GM19372 (cell line): Measurements from ENCODE around the gene TXNDC12.

ENCODE experiments used
- ATAC-seq: cut with Tn5 transposase; IDR thresholded peaks from one replicate; pipeline ENCODE4 v1.9.1; 2021; ENCODE audit warnings: mild to moderate bottlenecking, low read depth, moderate library complexity; ENCODE audit not compliant: unreplicated experiment

The TXNDC12 gene

DNA sequence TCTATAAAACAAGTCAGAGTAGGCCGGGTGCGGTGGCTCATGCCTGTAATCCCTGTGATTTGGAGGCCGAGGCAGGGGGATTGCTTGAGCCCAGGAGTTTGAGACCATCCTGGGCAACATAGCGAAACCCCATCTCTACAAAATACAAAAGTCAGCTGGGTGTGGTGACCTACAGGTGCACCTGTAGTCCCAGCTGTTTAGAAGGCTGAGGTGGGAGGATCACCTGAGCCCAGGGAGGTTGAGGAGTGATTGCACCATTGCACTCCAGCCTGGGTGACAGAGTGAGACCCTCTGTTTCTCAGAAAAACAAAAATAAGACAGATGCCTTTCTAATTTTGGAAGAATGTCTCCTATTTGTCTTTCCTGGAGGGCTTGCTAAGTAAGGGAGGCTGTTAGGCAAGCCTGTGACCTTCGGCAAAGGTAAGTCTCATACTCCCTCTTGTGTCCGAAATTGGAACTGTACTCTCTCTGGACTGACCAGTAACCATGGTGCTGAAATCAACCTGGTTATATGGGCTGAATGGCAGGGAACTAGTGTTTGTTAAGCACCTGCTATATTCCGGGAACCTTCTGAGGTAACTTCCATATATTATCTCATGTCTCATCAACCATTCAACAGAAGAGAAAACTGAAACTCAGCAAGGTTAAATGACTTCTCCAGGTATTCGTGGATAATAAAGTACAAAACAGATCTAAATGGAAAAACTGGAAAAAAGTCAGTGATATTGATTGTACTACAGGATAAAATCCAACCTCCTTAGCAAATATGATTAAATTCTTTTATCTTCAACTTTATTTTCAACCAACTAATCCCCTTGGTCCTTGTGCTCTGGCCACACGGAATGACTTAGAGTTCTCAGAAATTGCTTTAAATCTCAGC is 52.7 kb downstream of the TXNDC12 start:
- peak; percentile 51 for ATAC-seq

DNA sequence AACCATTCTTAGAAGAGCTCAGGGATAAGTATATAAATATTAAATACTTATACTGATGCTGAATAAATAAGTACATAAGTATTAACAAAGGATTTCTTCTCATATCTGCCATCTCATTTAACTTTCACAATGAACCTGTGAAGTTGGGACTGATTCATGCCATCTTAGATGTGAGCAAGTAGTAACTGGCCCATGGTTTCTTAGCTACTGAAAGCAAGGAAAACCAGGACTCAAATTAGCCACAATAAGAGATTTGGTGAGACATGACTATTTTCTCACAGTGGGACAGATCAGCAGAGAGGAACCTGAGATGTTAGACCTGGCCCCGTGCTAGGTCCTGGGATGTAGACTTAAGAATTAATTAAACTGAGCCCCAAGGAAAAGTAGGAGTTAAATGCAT is 56.3 kb downstream of the TXNDC12 start:
- ATAC-seq: no peak

DNA sequence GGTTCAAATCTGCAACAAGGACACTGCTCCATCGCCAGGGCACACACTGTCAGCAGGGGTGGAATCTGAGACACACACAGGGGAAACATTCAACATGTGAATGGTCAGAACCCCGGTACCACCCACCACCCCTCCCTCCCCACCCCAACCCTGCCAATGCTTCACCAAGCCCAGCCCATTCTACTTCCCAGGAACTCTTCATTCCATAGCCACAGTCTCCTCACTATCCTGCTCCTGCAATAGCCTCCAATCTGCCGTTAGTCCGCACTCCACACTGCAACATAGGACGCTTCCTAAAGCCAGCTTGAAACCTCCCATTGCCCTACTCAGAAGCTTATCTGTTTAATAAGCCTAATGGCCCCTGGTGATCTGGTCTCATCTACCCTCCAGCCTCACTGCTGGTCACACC is 57.0 kb downstream of the TXNDC12 start:
- ATAC-seq: no peak

DNA sequence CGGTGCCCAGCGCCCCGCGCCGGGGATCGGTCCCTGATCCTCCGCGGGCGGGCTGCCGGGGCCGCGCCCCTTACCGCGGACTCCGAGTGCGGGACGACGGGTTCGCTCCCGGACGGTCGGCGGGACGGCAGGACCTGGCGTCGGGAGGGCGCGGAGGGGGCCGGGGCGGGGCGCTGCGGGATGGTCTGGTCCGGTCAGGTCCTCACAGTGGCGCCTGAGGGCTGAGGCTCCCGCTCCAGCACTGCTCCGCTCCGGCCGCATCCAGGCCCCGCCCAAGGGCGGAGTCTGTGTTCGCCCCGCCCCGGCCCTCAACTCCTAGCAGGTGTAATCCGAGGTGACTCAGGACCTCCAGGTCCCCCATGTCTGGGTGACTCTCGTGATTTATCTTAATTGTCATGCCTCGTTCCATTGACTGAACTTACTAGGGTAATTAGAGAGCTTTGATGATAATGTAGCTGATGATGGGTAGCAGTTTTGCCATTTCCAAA is 64.5 kb downstream of the TXNDC12 start, which contains the start of gene RAB3B:
Gene RAB3B (minus strand): TSS at position 223 of the 488 bp plus-strand sequence. CDS start 13,583 bp downstream, outside the sequence.
- ATAC-seq: peak; percentile 77

DNA sequence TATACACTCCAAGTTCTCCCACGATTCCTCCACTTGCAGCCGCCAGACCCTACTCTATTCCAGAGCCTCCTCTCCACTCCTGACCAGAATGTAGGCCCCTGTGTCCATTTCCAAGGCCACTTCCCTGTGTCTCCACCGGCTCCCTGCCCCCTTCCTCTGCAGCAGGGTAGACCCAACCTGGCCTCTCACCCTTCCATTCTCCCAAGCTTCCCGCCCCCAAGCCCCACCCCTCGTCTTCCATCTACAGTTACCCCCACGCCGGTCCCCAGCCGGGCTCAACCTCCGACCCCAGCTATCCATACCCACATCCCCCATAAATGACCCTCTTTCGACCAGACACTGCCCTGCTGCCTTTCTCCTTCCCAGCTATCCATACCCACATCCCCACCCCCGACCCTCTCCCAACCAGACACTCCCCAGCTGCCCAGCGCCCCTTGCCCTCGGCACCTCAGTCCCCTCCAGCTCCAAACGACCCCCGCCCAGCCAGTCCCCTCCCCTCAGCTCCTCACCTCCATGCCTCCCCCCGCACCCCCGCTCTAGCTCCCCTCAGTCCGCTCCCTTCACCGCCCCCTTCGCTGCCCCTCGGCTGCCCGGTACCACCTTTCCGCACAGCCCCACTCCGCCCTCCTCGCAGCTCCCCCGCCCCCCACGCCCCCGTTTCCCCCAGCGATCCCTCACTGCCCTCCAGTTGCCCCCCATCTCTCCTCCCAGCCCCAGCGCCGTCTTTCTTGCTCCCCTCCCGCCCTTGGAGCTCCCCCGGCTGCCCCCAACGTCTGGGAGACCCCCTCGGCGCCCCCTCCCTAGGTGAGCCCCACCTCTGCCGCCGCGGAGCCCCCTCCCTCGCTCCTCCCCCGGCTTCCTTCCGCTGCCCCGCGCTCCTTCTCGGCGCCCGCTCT is 65.2 kb downstream of the TXNDC12 start:
- ATAC-seq: no peak

DNA sequence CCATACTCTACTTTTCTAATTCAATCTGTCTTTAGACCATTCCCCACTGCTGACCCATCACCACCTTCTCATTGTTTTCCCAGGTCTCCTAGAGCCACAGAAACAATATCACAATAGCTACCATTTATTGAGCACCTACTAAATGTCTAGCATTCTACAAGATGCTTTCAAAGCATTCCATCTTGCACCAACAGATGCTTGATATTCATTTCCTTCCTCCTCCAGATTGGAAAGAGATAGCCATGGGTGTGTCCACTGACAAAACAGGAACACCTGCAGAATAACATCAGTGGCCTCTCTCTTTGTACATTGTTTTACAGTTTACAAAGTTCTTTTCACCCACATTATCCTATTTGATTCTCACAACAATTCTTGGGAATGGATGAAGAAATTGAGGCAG is 66.7 kb downstream of the TXNDC12 start:
- ATAC-seq: no peak

DNA sequence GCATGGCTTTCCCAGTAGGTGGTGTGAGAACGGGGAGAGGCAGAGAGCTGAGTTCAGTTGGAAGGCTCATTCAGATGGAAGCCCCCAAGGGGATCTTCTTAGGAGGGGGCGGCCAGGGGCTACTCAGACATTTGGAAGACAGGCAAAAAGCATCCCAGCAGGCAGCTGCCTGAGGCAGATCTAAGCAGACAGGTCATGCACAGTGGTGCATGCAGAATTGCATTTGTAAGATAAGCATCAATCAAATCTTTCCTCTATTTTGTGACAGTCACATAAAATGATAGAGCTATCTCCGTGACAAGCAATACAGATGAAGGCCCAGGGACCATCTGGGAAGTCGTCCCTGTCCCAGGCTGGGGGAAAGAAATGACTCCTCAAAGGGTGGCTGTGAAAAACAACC is 68.3 kb downstream of the TXNDC12 start:
- ATAC-seq: no peak

DNA sequence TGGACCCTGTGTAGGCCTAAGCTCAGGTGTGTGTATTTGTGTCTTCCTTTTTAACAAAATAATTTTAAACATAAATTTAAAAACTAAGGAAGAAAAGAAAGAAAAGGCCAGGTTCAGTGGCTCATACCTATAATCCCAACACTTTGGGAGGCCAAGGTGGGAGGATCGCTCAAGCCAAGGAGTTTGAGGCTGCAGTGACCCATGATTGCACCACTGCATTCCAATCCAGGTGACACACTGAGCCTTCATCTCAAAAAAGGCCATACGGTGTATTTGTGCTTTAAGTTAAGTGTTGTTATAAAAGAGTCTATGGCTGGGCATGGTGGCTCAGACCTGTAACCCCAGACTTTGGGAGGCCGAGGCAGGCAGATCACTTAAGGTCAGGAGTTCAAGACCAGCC is 72.8 kb downstream of the TXNDC12 start:
- no peak for ATAC-seq

DNA sequence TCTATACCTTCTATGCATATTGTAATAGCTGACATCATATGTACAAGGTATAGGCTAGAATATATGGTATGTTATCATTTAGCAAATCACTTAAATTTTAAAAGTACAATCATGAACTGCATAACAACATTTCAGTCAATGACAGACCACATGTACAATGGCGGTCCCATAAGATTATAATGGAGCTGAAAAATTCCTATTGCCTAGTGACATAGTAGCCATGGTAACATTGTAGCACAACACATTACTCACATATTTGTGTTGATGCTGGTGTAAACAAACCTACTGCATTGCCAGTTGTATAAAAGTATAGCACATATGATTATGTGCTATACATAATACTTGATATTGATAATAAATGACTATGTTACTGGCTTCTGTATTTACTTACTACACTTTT is 73.4 kb downstream of the TXNDC12 start:
- no peak for ATAC-seq

DNA sequence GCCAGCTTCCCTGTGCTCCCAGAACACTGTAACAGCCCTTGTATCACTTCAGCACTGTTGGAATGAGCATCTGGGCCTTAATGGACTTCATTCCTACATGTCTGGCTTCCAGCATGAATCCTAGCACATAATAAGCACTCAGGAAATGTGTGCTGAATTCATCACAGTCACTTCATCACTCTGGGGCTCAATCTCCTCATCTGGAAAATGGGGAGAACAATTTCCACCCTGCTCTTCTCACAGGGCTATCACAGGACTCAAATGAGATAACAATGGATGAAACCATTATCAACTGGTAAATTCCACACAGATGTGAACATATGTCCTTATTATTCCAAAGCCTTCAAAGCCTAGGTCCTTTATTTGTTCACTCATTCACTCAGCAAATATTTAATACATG is 76.9 kb downstream of the TXNDC12 start:
- ATAC-seq: no peak

DNA sequence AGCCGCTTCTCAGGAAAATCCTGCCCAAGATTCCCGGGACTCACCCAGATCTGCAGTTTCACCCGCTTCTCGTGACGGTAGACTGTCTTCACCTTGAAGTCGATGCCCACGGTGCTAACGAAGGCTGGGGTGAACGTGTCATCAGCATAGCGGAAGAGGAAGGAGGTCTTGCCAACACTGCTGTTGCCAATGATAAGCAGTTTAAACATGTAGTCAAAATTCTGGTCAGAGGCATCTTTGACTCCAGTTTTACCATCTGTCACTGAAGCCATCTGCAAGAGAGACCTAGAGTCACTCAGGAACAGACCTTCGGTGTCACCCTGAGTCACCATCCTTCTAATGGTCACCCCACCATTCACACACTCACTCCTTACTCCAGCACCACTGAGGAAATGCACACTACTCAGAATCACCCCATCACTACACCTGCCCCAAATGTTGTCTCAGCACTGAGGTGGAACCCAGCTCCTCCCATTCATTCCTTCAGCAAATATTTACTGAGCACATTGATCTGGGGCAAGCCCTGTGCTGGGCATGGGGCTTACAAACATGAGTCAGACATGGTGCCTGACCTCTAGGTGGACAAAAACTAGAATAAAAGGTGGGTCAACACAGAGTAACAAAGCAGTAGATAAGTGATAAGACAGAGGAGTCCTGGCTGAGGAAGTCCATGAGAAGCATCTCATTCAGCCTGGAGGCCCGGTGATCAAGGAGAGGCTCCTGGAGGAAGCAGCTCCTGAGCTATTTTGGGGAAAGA is 78.0 kb downstream of the TXNDC12 start:
- no peak for ATAC-seq

DNA sequence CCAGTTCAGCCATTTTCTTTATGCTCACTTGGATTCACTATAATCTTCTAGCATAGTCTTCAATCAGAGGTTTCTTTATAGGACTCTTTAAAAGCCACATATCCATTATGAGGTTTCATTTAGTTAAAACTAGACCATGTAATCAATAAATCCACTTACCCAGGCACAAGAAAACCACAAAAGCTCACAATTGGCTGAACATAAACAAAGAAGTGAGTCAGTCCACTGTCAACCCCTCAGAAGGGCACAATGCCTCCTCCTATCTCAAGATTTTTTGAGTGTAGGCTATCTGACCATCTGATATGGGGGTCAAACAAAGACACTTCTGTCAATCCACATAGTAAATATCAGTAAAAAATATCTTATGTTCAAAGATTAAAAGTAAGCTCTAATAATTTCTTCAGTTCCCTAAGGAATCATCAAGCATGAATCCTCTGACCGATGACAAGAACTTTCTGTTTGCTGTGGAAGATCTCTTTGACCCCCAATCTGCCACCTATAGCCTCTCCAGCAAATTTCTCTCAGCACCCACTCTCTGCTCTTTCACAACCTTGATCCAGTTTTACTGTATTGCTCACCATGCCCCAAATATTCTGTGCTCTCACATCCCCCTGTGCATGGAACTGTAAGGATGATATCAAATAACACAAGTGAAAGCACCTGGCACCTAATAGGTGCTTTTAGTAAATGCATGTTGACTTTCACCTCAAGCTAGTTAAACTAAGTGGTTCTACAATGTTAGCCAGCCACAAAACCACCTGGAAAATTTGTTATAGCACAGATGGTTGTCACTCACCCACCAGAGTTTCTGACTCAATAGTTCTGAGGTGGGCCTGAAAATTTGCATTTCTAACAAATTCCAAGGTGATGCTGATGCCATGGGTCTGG is 81.2 kb downstream of the TXNDC12 start:
- no peak for ATAC-seq
